Stimulated activated CD8-positive, alpha-beta memory T cell treated with anti-CD3 and anti-CD28 coated beads, Interleukin-15, amount 100 ng/mL, for 48 hours (primary cell): ENCODE data around the gene IL27RA.
"Not testable (repeated sequence)": the region's sequence is repeated elsewhere in the genome, so short reads cannot be mapped to it uniquely, and the experiment has no call there.

ENCODE experiments used
- DNase-seq, 2 donors: peaks; one replicate each; pipeline ENCODE4 v3.0.0-alpha.2; 2020; ENCODE audit warnings: low read depth in 2 of 2

Gene IL27RA

DNA sequence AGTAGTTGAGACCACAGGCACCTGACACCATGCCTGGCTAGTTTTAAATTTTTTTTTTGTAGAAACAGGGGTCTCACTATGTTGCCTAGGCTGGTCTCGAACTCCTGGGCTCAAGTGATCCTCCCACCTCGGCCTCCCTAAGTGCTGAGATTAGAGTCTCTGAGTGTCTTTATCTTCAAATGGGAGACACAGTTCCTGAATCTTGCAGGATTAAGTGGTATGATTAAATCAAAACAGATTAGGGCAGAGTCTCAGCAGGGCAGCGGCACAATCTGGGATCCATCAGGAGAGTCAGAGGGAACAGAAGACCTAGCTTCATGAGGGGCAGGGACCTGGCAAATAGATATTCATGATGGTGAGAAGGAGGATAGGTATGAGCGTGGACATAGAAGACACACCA lies 2.7 kb upstream of the IL27RA start:
- no peak for DNase-seq

DNA sequence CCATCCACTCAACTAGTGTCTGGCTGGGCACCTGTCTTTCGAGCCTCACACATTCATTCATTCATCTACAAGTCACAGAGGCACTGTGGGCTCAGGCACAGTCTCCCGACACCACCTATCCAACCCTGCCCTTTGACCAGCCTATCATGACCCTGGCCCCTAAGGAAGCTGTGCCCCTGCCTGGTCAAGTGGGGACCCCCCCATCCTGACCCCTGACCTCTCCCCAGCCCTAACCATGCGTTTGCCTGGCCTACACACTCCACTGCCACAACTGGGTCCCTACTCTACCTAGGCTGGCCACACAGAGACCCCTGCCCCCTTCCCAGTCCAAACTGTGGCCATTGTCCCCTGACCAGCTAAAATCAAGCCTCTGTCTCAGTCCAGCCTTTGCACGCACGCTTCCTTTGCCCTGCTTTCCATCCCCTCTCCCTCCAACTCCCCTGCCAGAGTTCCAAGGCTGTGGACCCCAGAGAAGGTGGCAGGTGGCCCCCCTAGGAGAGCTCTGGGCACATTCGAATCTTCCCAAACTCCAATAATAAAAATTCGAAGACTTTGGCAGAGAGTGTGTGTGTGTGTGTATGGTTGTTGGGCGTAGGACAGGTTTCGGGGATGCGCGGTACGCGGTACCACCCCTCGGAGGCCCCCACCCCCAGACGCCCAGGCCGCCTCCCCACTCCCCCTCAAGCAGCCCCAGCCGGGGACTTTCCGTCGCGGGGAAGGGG lies 404 bp upstream of the IL27RA start:
- DNase-seq, result no peak

DNA sequence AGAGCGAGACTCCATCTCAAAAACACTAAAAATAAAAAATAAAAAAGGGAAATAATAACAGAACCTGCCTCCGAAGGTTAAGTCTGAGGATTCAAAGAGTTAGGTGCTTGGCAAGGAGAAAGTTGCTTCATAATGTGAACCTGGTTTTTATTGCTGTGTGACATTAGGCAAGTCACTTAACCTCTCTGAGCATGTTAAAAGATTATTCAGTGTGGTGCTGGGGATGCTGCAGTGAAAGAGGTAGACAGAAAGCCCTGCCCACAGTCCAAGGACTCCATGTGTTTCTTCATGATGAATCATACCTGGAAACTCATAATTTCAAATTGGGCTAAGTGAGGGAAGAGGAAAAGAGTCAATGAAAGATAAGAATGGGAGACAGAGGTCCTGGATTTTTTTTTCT lies 2.4 kb downstream of the IL27RA start:
- no peak for DNase-seq

DNA sequence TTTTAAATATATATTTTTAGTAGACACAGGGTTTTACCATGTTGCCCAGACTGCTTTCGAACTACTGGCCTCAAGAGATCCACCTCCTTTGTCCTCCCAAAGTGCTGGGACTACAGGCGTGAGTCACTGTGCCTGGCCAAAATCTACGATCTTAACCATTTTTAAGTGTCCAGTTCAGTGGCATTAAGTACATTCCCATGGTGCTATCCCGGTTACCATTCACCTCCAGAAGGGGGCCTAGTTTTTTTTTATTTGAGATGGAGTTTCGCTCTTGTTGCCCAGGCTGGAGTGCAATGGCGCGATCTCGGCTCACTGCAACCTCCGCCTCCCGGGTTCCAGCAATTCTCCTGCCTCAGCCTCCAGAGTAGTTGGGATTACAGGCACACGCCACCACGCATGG lies 3.6 kb downstream of the IL27RA start:
- DNase-seq, result not testable (repeated sequence)

DNA sequence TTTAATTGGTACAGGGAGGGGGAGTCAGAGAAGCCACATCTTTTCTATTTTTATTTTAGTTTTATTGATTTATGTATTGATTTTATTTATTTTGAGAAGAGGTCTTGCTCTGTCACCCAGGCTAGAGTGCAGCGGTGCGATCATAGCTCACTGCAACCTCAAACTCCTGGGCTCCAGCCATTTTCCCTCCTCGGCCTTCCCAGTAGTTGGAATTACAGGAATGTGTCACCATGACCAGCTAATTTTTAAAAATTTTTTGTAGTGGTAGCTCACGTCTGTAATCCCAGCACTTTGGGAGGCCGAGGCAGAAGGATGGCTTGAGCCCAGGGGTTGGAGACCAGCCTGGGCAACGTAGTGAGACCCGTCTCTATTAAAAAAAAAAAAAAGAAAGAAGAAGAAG lies 4.1 kb downstream of the IL27RA start:
- DNase-seq, result no peak

DNA sequence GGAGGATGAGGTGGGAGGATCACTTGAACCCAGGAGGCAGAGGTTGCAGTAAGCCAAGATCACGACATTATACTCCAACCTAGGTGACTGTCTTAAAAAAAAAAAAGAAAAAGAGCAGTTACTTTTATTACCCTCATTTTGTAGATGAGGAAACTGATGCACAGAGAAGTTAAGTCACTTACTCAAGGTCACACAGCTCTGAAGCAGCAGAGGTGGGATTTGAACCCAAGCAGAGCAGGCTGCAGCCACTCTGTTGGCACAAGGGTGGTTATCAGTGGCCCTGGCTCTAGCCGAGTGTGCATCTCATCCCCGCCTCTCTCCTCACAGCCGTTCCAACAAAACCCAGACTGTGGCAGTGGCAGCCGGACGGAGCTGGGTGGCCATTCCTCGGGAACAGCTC lies 7.6 kb downstream of the IL27RA start:
- no peak for DNase-seq

DNA sequence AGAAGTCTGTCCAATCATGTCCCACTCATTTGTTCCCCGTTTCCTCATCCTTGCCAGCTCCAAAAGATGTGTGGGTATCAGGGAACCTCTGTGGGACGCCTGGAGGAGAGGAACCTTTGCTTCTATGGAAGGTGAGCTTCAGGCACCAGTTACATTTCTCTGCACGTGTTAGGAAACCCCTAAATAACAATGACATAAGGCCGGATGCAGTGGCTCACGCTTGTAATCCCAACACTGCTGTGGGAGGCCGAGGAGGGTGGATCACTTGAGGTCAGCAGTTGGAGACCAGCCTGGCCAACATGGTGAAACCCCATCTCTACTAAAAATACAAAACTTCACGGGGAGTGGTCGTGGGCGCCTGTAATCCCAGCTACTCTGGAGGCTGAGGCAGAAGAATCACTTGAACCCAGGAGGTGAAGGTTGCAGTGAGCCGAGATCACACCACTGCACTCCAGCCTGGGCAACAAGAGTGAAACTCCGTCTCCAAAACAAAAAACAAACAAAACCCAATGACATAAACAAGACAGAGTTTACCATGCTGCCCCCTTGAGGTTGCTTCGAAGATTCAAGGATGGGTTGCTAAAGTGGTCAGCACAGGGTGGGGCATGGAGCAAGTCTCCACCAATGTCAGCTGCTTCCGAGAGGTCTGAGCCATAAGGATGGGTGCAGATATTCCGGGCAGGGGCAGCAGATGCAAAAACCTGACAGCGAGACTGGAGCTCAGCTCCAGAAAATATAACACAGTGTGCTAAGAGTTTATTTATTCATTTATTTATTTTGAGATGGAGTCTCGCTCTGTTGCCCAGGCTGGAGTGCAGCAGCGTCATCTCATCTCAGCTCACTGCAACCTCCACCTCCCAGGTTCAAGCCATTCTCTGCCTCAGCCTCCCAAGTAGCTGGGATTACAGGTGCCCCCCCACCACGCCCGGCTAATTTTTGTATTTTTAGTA lies 11.4 kb downstream of the IL27RA start:
- not testable (repeated sequence) for DNase-seq

DNA sequence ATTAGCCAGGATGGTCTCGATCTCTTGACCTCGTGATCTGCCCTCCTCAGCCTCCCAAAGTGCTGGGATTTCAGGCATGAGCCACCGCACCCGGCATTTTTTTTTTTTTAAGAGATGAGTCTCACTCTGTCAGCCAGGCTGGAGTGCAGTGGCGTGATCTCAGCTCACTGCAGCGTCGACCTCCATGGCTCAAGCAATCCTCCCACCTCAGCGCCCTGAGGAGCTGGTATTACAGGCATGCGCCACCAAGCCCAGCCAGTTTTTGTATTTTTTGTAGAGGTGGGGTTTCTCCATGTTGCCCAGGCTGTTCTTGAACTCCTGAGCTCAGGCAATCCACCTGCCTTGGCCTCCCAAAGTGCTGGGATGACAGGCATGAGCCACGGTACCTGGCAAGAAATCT lies 16.3 kb downstream of the IL27RA start:
- DNase-seq, result not testable (repeated sequence)

DNA sequence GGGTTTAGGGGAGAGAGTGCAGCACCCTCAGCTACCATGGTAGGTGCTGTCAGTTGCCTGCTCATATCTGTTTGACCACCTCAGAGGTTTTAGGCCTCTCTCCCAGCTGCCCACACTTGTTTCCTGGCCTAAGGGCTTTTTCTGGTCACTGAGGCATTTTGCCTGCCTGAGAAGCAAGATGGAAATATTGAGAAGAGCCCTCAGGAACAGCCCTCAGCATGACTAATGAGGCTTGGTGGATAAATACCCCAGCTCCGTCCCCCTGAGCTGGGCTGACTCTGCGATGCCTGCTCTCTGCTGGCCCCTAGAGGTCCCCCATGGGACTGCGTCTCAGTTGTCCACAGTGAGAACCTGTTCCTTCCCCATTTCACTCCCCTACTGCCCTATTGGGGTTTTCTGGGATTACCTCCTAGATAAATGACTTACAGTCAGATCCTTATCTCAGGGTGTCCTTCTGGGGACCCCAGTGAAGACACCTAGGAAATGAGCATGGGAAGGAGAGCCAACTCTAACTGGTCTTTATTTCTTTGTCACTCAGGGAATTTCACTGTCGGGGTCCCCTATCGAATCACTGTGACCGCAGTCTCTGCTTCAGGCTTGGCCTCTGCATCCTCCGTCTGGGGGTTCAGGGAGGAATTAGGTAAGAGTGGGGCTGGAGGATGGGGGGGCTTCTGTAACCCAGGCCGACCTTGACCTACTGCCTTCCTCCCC lies 17.0 kb downstream of the IL27RA start:
- peak; percentile 49 to 55 for DNase-seq

DNA sequence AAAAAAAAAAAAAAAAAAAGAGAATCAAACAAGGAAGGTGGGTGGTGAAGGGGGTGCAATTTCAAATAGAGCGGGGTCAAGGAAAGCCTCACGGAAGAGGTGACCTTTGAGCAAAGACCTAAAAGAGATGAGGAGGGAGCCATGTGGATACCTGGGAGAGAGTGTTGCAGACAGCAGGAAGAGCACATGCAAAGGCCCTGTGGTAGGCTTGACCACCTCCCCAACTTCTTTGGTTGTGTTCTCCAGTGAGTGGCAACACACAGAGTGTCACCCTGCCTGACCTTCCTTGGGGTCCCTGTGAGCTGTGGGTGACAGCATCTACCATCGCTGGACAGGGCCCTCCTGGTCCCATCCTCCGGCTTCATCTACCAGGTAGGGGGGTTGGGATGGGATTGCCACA lies 18.9 kb downstream of the IL27RA start:
- DNase-seq, result no peak

DNA sequence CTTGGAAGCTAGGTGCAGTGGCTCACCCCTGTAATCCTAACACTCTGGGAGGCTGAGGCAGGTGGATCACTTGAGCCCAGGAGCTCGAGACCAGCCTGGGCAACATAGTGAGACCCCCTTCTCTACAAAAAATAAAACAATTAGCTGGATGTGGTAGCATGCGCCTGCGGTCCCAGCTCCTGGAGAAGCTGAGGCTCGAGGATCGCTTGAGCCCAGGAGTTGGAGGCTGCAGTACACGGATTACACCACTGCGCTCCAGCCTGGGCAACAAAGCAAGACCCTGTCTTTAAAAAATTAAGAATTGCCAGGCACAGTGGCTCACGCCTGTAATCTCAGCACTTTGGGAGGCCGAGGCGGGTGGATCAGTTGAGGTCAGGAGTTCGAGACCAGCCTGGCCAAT lies 19.4 kb downstream of the IL27RA start:
- DNase-seq, result not testable (repeated sequence)

DNA sequence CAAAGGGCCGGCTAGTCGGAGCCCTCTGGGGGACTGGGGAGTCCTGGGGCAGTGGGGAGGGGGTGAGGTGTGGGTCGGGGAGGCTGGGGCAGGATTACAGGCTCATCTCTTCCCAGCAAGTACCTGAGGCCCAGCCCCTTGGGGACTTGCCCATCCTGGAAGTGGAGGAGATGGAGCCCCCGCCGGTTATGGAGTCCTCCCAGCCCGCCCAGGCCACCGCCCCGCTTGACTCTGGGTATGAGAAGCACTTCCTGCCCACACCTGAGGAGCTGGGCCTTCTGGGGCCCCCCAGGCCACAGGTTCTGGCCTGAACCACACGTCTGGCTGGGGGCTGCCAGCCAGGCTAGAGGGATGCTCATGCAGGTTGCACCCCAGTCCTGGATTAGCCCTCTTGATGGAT lies 20.4 kb downstream of the IL27RA start:
- DNase-seq, result no peak

DNA sequence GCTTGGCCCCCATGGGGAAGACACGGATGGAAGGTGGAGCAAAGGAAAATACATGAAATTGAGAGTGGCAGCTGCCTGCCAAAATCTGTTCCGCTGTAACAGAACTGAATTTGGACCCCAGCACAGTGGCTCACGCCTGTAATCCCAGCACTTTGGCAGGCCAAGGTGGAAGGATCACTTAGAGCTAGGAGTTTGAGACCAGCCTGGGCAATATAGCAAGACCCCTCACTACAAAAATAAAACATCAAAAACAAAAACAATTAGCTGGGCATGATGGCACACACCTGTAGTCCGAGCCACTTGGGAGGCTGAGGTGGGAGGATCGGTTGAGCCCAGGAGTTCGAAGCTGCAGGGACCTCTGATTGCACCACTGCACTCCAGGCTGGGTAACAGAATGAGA lies 20.9 kb downstream of the IL27RA start:
- no peak for DNase-seq

DNA sequence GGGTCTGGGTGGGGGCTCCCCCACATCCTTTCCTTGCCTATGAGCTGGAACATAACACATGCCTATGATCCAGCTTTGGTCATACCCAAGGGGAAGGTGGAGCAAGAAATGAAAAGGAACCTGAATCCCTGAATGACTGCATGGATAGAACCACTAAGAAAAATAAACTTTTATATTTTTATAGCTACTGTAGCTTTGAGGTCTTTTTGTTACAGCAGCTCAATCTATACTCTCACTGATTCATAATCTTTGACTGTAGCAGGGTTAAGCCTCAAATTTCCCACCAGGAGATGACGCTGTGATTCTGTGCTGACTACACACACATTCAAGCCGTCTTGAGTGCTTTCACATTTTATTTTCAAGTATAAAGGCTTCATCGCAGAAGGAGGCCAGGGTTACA lies 21.5 kb downstream of the IL27RA start:
- no peak for DNase-seq

DNA sequence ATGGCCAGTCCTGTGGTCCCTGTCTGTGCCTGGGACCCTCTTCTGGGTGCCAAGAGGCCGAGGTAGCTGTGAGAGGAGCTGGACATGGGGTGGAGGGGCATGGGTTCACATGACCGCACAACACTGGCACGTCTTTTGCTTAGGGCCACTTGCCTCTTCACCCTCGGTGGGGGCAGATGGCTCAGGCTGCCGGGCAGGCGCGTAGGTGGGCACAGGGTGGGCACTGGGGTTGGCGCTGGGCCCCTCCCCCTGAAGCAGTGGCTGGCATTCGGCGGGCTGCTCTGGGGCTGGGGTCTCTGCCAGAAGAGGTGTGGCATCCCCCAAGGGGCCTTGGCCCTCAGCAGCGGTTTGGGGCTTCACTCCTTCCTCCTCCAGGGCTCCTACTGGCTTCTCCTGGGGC lies 21.9 kb downstream of the IL27RA start:
- DNase-seq, result no peak

DNA sequence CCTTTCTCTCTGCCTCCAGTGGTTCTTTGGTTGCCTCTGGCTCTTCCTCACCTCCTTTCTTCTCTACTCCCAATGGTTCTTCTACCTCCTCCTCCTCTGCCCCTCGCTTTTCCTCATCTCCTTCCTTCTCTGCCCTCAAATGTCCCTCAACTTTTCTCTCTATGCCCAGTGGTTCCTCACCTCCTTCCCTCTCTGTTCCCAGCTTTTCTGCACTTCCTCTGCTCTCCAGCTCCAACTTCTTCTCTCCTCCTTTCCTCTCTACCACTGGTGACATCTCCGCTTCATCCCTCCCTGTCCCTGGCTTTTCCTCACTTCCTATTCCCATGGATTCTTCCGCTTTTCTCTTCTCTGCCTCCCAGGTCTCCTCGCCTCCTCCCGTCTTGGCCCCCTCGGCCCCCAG lies 22.5 kb downstream of the IL27RA start:
- DNase-seq, result no peak

DNA sequence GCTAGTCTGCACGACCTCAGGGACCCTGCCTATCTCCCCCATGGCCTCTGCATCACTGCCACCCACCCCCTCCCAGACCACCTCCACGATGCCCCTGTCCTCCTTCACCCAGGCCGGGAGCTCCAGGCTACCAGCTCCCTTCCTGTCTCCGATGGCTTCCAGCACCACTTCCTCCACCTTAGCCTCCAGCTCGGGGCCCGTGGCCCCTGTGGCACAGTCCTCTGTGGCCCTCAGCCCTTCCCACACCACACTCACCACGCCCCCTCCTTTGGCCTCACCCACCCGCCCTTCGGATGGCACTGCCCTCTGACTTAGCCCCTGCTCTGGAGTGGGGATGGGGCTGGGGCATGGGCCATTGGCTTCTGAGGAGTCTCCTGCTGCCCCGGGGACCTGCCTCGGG lies 23.2 kb downstream of the IL27RA start:
- DNase-seq, result no peak

DNA sequence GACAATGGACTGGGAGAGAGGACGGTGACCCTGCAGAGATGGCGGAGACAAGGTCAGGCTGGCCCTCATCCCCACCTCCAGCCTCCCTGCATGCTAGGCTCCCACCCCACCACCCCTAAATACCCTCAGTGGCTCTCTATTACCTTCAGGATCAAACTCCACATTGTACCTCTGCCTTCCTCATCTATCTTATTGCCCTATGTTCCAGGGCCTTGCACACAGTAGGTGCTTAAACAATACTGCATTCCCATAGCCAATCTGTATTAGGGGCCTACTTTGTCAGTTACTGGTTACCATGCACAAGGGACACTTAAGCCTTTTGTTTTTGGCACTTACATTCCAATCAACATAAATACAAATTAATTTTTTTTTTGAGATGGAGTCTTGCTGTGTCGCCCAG lies 23.8 kb downstream of the IL27RA start:
- DNase-seq, result no peak

DNA sequence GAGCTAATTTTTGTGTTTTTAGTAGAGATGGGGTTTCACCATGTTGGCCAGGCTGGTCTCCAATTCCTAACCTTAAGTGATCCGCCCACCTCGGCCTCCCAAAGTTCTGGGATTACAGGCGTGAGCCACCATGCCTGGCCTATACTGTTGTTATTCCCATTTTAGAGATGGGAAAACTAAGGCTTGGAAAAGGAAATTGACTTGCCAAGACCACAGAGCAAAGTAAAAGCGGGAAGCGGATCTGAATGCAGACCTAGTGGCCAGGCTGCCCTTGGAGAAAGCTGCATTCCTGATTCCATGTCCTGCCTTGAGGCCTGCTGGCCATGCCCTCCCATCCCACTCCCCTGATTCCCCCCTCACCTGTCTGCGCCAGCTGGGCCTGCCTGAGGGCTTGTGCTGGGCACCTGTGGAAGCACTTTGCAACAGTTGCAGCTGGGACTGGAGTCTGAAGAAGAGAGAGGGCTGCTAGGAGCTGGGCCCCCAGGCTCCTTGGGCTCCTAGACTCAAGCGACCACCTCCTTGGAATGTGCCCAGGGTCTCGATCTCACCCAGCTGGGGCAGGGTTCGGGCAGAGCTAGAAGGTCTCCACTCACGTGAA lies 24.6 kb downstream of the IL27RA start:
- no peak for DNase-seq

DNA sequence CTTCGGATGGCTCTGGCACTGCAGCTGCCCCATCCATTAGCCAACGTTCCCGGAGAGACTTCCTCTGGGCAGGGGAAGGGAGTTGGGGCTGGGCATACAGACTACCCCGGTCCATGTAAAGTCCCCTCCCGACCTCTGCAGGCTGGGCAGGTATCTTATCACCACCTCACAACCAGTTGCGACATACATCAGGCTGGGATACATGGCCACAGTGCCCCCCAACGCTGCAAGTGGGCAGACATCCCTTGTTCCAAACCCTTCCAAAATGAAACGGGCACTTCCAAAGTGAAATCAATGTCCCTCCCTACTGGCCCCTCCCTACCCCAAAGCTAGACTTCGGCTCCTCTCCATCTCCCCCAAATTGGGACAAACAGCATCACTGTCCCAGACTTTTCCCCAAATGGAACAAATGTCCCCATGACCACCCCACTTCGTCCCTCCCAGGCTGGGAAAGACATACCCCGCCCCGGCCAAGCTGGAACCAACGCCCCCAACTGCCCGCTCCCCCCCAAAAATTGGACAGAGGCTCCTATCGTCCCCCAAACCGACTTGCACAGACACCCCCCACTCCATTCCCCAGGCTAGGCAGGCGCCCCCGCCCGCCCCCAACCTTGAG lies 25.3 kb downstream of the IL27RA start:
- DNase-seq, result no peak

DNA sequence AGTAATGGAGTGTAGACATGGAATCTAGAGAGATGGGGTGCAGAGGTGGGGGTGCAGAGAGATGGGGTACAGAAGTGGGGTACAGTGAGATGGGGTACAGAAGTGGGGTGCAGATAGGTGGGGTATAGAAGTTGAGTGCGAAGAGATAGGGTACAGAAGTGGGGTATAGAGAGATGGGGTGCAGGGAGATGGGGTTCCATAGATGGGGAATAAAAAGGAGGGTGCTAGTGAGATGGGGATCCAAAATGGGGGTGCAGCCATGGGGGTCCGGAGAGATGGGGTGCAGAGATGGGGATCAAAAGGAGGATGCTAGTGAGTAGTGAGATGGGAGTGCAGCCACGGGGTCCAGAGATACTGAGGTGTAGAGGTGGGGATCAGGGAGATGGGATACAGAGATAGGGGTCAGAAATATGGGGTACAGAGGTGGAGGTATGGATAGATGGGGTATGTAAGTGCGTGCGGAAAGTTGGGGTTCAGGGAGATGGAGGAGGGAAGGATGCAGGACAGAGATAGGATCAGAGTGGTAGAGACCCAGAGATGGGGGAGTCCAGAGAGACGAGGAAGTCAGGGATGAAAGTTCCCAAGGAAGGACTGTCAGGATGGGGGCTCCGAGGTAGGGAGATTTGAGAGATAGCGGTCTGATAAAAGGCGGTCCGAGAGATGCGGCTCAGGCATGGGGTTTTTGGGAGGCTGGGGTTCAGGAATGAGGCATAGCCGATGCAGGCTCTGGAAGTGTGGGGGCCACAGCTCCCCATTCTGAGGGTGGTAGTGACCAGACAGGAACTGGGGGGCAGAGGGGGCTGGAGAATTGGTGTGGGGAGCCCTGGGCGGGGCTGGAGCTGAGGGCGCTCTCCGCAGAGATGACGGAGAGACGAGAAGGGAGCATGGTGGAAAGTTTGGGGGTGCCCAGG lies 26.9 kb downstream of the IL27RA start:
- no peak for DNase-seq
